OCI-LY1 (cell line): Measurements from ENCODE around the gene SLC8A1.

Source experiments
- EZH2 ChIP-seq: fragments of 200-600 bp; sonication (generic), shearing (Covaris generic); IDR thresholded peaks from 2 replicates; pipeline ENCODE4 v1.8.0; 2017; ENCODE audit warnings: borderline replicate concordance, mixed run types, mild to moderate bottlenecking, antibody characterized with exemption, low read length, moderate library complexity, mixed read lengths
- TF ChIP-seq, protein P1 (sequence below): fragments of 200-600 bp; sonication (generic), shearing (Covaris generic); IDR thresholded peaks from 2 replicates; pipeline ENCODE4 v1.5.1; 2017; ENCODE audit warnings: mild to moderate bottlenecking, antibody characterized with exemption, low read length, moderate library complexity, mixed read lengths

- TF ChIP-seq, protein P1, sequence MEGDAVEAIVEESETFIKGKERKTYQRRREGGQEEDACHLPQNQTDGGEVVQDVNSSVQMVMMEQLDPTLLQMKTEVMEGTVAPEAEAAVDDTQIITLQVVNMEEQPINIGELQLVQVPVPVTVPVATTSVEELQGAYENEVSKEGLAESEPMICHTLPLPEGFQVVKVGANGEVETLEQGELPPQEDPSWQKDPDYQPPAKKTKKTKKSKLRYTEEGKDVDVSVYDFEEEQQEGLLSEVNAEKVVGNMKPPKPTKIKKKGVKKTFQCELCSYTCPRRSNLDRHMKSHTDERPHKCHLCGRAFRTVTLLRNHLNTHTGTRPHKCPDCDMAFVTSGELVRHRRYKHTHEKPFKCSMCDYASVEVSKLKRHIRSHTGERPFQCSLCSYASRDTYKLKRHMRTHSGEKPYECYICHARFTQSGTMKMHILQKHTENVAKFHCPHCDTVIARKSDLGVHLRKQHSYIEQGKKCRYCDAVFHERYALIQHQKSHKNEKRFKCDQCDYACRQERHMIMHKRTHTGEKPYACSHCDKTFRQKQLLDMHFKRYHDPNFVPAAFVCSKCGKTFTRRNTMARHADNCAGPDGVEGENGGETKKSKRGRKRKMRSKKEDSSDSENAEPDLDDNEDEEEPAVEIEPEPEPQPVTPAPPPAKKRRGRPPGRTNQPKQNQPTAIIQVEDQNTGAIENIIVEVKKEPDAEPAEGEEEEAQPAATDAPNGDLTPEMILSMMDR, result no peak
- no peak for TF ChIP-seq EZH2
Measured at GRCh38 chr2:40371525-40372282, 80.2 kb downstream of the SLC8A1 start.
